CD14-positive monocyte (primary cell): Measurements from ENCODE around the gene BEND2. TPM values are rescaled to one million over a fixed set of nuclear protein-coding genes. Genes with fewer than 3 reads are reported as not detected.

ENCODE experiments used
- DNase-seq, 3 donors: peaks; one replicate each; pipeline ENCODE4 v3.0.0-alpha.2; 2011 to 2022
- H2AFZ ChIP-seq: 2 replicates; pipeline ENCODE4 v1.6.0; 2012; ENCODE audit warnings: mild to moderate bottlenecking, low read depth, low read length, inconsistent platforms; ENCODE audit not compliant: insufficient read depth, poor library complexity, severe bottlenecking
- H3K27ac ChIP-seq, 2 donors: 1 replicate in 1 of 2; 2 replicates in 1 of 2; pipeline ENCODE4 v1.5.1; 2012 to 2013; ENCODE audit warnings: low read length in 2 of 2, control low read depth in 1 of 2, inconsistent platforms in 1 of 2, low read depth in 1 of 2, mild to moderate bottlenecking in 1 of 2
- H3K27me3 ChIP-seq, 2 donors: one replicate each; pipeline versions ENCODE4 v1.6.0 to v1.6.1; 2011 to 2013; ENCODE audit warnings: low read length in 2 of 2; ENCODE audit not compliant: control insufficient read depth in 2 of 2, insufficient read depth in 2 of 2
- H3K36me3 ChIP-seq, 2 donors: replicated peaks in 1 of 2; 1 replicate in 1 of 2; 2 replicates in 1 of 2; pipeline versions ENCODE4 v1.5.1 to v1.6.1; 2012 to 2013; ENCODE audit warnings: low read length in 2 of 2, control low read depth in 1 of 2, inconsistent platforms in 1 of 2, mild to moderate bottlenecking in 1 of 2; ENCODE audit not compliant: insufficient read depth in 2 of 2, control insufficient read depth in 1 of 2
- H3K4me1 ChIP-seq, 2 donors: 1 replicate in 1 of 2; 2 replicates in 1 of 2; pipeline versions ENCODE4 v1.5.1 to v1.6.1; 2012 to 2013; ENCODE audit warnings: low read length in 2 of 2, control low read depth in 1 of 2, inconsistent platforms in 1 of 2, mild to moderate bottlenecking in 1 of 2, moderate library complexity in 1 of 2; ENCODE audit not compliant: insufficient read depth in 2 of 2, control insufficient read depth in 1 of 2
- H3K4me2 ChIP-seq: replicated peaks from 2 replicates; pipeline ENCODE3; 2012; ENCODE audit warnings: low read length, moderate library complexity, mild to moderate bottlenecking; ENCODE audit not compliant: poor library complexity, severe bottlenecking; ENCODE audit errors: extremely low read depth
- H3K4me3 ChIP-seq, 3 experiments: fragments of 200-600 bp in 1 of 3; sonication (generic) in 1 of 3; replicated peaks in 1 of 3; 1 replicate in 2 of 3; 2 replicates in 1 of 3; pipeline ENCODE4 v1.5.1; 2011 to 2013; ENCODE audit warnings: low read length in 3 of 3, mild to moderate bottlenecking in 3 of 3, control low read depth in 2 of 3, low read depth in 2 of 3, inconsistent platforms in 1 of 3, moderate library complexity in 1 of 3
- H3K79me2 ChIP-seq: 2 replicates; pipeline ENCODE4 v1.6.0; 2012; ENCODE audit warnings: mild to moderate bottlenecking, control low read depth, inconsistent platforms, low read length, moderate library complexity; ENCODE audit not compliant: insufficient read depth
- H3K9ac ChIP-seq: 2 replicates; pipeline ENCODE4 v1.6.0; 2017; ENCODE audit warnings: low read length, mild to moderate bottlenecking; ENCODE audit not compliant: insufficient read depth, poor library complexity, severe bottlenecking
- H3K9me3 ChIP-seq, 2 donors: replicated peaks in 1 of 2; 1 replicate in 1 of 2; 2 replicates in 1 of 2; pipeline versions ENCODE4 v1.5.1 to v1.6.1; 2012 to 2013; ENCODE audit warnings: low read length in 2 of 2, control low read depth in 1 of 2; ENCODE audit not compliant: control insufficient read depth in 1 of 2, insufficient read depth in 1 of 2
- H4K20me1 ChIP-seq: 2 replicates; pipeline ENCODE4 v1.6.0; 2012; ENCODE audit warnings: mild to moderate bottlenecking, low read length, control low read depth, moderate library complexity; ENCODE audit not compliant: insufficient read depth
- H3K27ac Mint-ChIP-seq, 7 donors: one replicate each; pipeline ENCODE4 v1.8.0; 2020; ENCODE audit warnings: mild to moderate bottlenecking in 7 of 7, mixed read lengths in 7 of 7, moderate library complexity in 6 of 7, inconsistent platforms in 2 of 7
- H3K27me3 Mint-ChIP-seq, 3 donors: one replicate each; pipeline ENCODE4 v1.8.0; 2021 to 2022; ENCODE audit warnings: low read depth in 3 of 3, mild to moderate bottlenecking in 3 of 3, mixed read lengths in 3 of 3, moderate library complexity in 3 of 3, inconsistent platforms in 1 of 3
- H3K36me3 Mint-ChIP-seq, 2 donors: one replicate each; pipeline ENCODE4 v1.8.0; 2020; ENCODE audit warnings: mixed read lengths in 2 of 2, inconsistent platforms in 1 of 2, mild to moderate bottlenecking in 1 of 2
- H3K4me1 Mint-ChIP-seq: one replicate; pipeline ENCODE4 v1.8.0; 2020; ENCODE audit warnings: mild to moderate bottlenecking, mixed read lengths
- H3K4me3 Mint-ChIP-seq, 2 donors: one replicate each; pipeline ENCODE4 v1.8.0; 2020; ENCODE audit warnings: mild to moderate bottlenecking in 2 of 2, mixed read lengths in 2 of 2, moderate library complexity in 1 of 2
- H3K9me3 Mint-ChIP-seq, 7 donors: one replicate each; pipeline ENCODE4 v1.8.0; 2020 to 2022; ENCODE audit warnings: mixed read lengths in 7 of 7, mild to moderate bottlenecking in 6 of 7, moderate library complexity in 6 of 7, inconsistent platforms in 2 of 7
- CTCF ChIP-seq: fragments of 200-600 bp; IDR thresholded peaks from one replicate; pipeline ENCODE4 v1.8.0; 2022; ENCODE audit warnings: antibody characterized with exemption, mild to moderate bottlenecking
- WGBS: methylation state at CpG from one replicate; pipeline ENCODE4 v1.1.5; 2013; ENCODE audit warnings: missing lambda C conversion rate; ENCODE audit not compliant: insufficient coverage; 5-methylcytosine and 5-hydroxymethylcytosine counted together
- intact Hi-C, 2 donors: fragments of 100-400 bp; cut with micrococcal nuclease; formaldehyde crosslinking; loops; one replicate each; pipeline versions ENCODE4 v1.15.0 to v1.15.1; 2023
- polyA plus RNA-seq, 3 donors: library from polyadenylated mRNA; depleted of rRNA in 1 of 3; unstranded in 2 of 3; stranded (reverse) in 1 of 3; fragments of 300-500 nt in 2 of 3; fragments of >200 nt in 1 of 3; fragmentation: Illumina TruSeq in 2 of 3; gene quantifications; 1 replicate in 2 of 3; 2 replicates in 1 of 3; pipeline ENCODE4 v1.2.3, GENCODE V29; 2012 to 2021

BEND2 gene
- polyA plus RNA-seq, 3 donors: 0.04 to 0.14 TPM; not detected in 1

DNA sequence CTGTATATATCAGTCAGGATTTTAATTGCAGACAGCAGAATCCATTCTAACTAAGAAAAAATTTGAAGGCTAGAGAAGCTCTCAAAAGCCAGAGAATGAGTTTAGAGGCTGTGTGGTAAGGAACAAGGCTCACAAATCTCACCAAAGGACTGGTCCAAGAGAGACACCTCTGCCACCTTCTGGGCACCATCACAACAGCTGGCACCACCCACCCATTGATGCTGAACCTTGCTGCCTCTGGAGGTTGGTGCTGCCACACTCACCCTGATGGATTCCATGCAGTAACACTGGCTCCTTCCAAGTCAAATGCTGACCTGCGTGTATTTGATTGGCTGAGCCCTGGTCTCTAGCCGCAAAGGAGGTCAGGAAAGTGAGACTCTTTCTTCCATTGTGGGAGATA lies 100.8 kb downstream of the BEND2 start:
- Histone ChIP-seq H3K4me2 (no peak overlapping the region), H3K9ac (no peak overlapping the region), H3K27ac (no peak overlapping the region), H3K4me3 (no peak overlapping the region), H4K20me1 (no peaks in the 10 kb centered on the region), H3K4me1 (no peaks in the 10 kb centered on the region), H3K79me2 (no peaks in the 10 kb centered on the region), H3K27me3 (no peaks in the 10 kb centered on the region), H3K36me3 (no peaks in the 10 kb centered on the region), H2AFZ (no peak overlapping the region), H3K9me3 (peaks cover 0 to 5% of the 10 kb centered on the region in 2 donors)
- no peaks in the 10 kb centered on the region for H3K27me3 Mint-ChIP-seq
- no peak overlapping the region for H3K27ac Mint-ChIP-seq
- DNase-seq: no peak
- no CpG with 5 or more reads among the region's 2 CpGs for WGBS
- no peaks in the 10 kb centered on the region for H3K36me3 Mint-ChIP-seq
- no peaks in the 10 kb centered on the region for H3K4me1 Mint-ChIP-seq
- TF ChIP-seq CTCF: no peak
- intact Hi-C loops: no loop called here
- no peak overlapping the region for H3K4me3 Mint-ChIP-seq
- H3K9me3 Mint-ChIP-seq: peaks cover 0 to 11% (median 2%) of the 10 kb centered on the region in 7 donors

Other genes starting within 250 kb of the BEND2 start
- gene SCML2, start 133.8 kb upstream of the BEND2 start, polyA plus RNA-seq: under 1 TPM; 0.27 to 0.41 (median 0.27) TPM
- gene CDKL5, start 204.7 kb upstream of the BEND2 start, polyA plus RNA-seq: 1 to 10 TPM in 2 of 3 donors, under 1 TPM in 1; 0.54 to 3.6 (median 1.4) TPM